HCT116 (cell line): ENCODE measurements around the gene VCPKMT. TPM values are rescaled to one million over a fixed set of nuclear protein-coding genes. Genes with fewer than 3 reads are reported as not detected.

Experiments
- total RNA-seq: library from RNA; stranded (reverse); gene quantifications from one replicate; pipeline ENCODE4 v1.2.1, GENCODE V29; 2021; ENCODE audit not compliant: unreplicated experiment

VCPKMT gene
- total RNA-seq, 1 experiment from 2014 or later: 9.7 TPM

Other genes starting within 250 kb of the VCPKMT start
- 88.8 TPM for gene ARF6, start 223.5 kb downstream of the VCPKMT start, total RNA-seq
- gene SOS2, start 115.0 kb upstream of the VCPKMT start, total RNA-seq: 11.7 TPM
- 16.9 TPM for gene L2HGDH, start 195.7 kb upstream of the VCPKMT start, total RNA-seq
- 8.9 TPM for gene DMAC2L, start 195.8 kb upstream of the VCPKMT start, total RNA-seq